DOHH2 (cell line): ENCODE data around the gene USE1.

Experiments used
- CTCF ChIP-seq: fragments of 200-600 bp; sonication (generic); IDR thresholded peaks from one replicate; pipeline ENCODE4 v1.5.1; 2014; ENCODE audit warnings: antibody characterized with exemption, mild to moderate bottlenecking, low read depth, low read length; ENCODE audit not compliant: poor library complexity, severe bottlenecking
- EZH2phosphoT487 ChIP-seq: fragments of 200-600 bp; sonication (generic); IDR thresholded peaks from 2 replicates; pipeline ENCODE4 v1.6.1; 2017; ENCODE audit warnings: borderline replicate concordance, mild to moderate bottlenecking, antibody characterized with exemption, low read length, moderate library complexity, mixed read lengths

GRCh38 chr19:17234911-17235299 is 19.7 kb downstream of the USE1 start:
- TF ChIP-seq CTCF (no peak), EZH2phosphoT487 (no peak)
